GM23248 (cell line): ENCODE measurements around the gene DNAH14.

Source experiments
- EZH2 ChIP-seq: fragments of 200-600 bp; sonication (generic); IDR thresholded peaks from 2 replicates; pipeline ENCODE4 v1.6.1; 2018; ENCODE audit warnings: antibody characterized with exemption, mild to moderate bottlenecking; ENCODE audit not compliant: insufficient read depth, poor library complexity, severe bottlenecking
- EZH2phosphoT487 ChIP-seq: fragments of 200-600 bp; sonication (generic); IDR thresholded peaks from 2 replicates; pipeline ENCODE4 v1.6.1; 2018; ENCODE audit warnings: antibody characterized with exemption, moderate library complexity, mild to moderate bottlenecking, low read depth; ENCODE audit not compliant: insufficient read depth

- no peak for TF ChIP-seq EZH2phosphoT487
- no peak for TF ChIP-seq EZH2
Measured at GRCh38 chr1:225428881-225429455, 499.5 kb downstream of the DNAH14 start.
